Liver (tissue), 9 donors: ENCODE results near the gene R3HDML. TPM values are rescaled to one million over a fixed set of nuclear protein-coding genes. Genes with fewer than 3 reads are reported as not detected.

Experiments
- DNase-seq: peaks from one replicate; pipeline ENCODE4 v3.0.0-alpha.2; 2017; ENCODE audit warnings: low spot score
- H3K27ac ChIP-seq, 2 donors: one replicate each; pipeline ENCODE4 v1.7.0; 2013; ENCODE audit warnings: inconsistent platforms in 2 of 2, low read length in 2 of 2, control low read depth in 1 of 2, low read depth in 1 of 2, mild to moderate bottlenecking in 1 of 2
- H3K27me3 ChIP-seq, 4 donors: one replicate each; pipeline versions ENCODE4 v1.6.1 to v1.7.0; 2013; ENCODE audit warnings: low read length in 3 of 4, inconsistent platforms in 1 of 4, mild to moderate bottlenecking in 1 of 4, moderate library complexity in 1 of 4; ENCODE audit not compliant: control insufficient read depth in 4 of 4, insufficient read depth in 4 of 4
- H3K36me3 ChIP-seq, 4 donors: one replicate each; pipeline versions ENCODE4 v1.6.1 to v1.7.0; 2013; ENCODE audit warnings: low read length in 3 of 4, mild to moderate bottlenecking in 3 of 4, low read depth in 1 of 4, moderate library complexity in 1 of 4; ENCODE audit not compliant: control insufficient read depth in 4 of 4, insufficient read depth in 3 of 4
- H3K4me1 ChIP-seq, 4 donors: one replicate each; pipeline versions ENCODE4 v1.6.1 to v1.7.0; 2013; ENCODE audit warnings: low read length in 3 of 4, mild to moderate bottlenecking in 3 of 4, moderate library complexity in 1 of 4; ENCODE audit not compliant: control insufficient read depth in 4 of 4, insufficient read depth in 4 of 4
- H3K4me3 ChIP-seq, 3 donors: one replicate each; pipeline versions ENCODE4 v1.6.1 to v1.7.0; 2013; ENCODE audit warnings: low read length in 3 of 3, control low read depth in 1 of 3, low read depth in 1 of 3, mild to moderate bottlenecking in 1 of 3
- H3K9ac ChIP-seq, 2 donors: one replicate each; pipeline ENCODE4 v1.7.0; 2013; ENCODE audit warnings: low read length in 2 of 2, mild to moderate bottlenecking in 2 of 2, moderate library complexity in 2 of 2, control low read depth in 1 of 2, low read depth in 1 of 2
- H3K9me3 ChIP-seq, 4 donors: one replicate each; pipeline versions ENCODE4 v1.6.1 to v1.7.0; 2013; ENCODE audit warnings: low read length in 3 of 4; ENCODE audit not compliant: control insufficient read depth in 4 of 4
- EGR1 ChIP-seq, 2 donors: IDR thresholded peaks; 2 replicates each; pipeline ENCODE4 v1.6.1; 2016 to 2018; ENCODE audit warnings: antibody characterized with exemption in 2 of 2, low read depth in 2 of 2
- FOXA1 ChIP-seq: IDR thresholded peaks from 2 replicates; pipeline ENCODE4 v1.6.1; 2016; ENCODE audit warnings: antibody characterized with exemption
- FOXA2 ChIP-seq: IDR thresholded peaks from 2 replicates; pipeline ENCODE4 v1.6.1; 2016; ENCODE audit warnings: antibody characterized with exemption
- GABPA ChIP-seq, 2 donors: IDR thresholded peaks in 1 of 2; conservative IDR thresholded peaks in 1 of 2; 2 replicates each; pipeline ENCODE4 v1.6.1; 2016; ENCODE audit warnings: antibody characterized with exemption in 2 of 2, mild to moderate bottlenecking in 1 of 2, moderate library complexity in 1 of 2
- HNF4A ChIP-seq, 2 donors: conservative IDR thresholded peaks; 2 replicates each; pipeline ENCODE4 v1.6.1; 2016; ENCODE audit warnings: antibody characterized with exemption in 2 of 2, mild to moderate bottlenecking in 2 of 2
- HNF4G ChIP-seq: IDR thresholded peaks from 2 replicates; pipeline ENCODE4 v1.6.1; 2016; ENCODE audit warnings: antibody characterized with exemption
- JUND ChIP-seq, 2 donors: IDR thresholded peaks; 2 replicates each; pipeline ENCODE4 v1.6.1; 2016; ENCODE audit warnings: antibody characterized with exemption in 2 of 2
- NR2F2 ChIP-seq: IDR thresholded peaks from 2 replicates; pipeline ENCODE4 v1.6.1; 2016; ENCODE audit warnings: antibody characterized with exemption
- RAD21 ChIP-seq, 2 donors: IDR thresholded peaks; 2 replicates each; pipeline ENCODE4 v1.6.1; 2016; ENCODE audit warnings: antibody characterized with exemption in 2 of 2, mild to moderate bottlenecking in 2 of 2
- RXRA ChIP-seq, 2 donors: IDR thresholded peaks; 2 replicates each; pipeline ENCODE4 v1.6.1; 2017 to 2018; ENCODE audit warnings: antibody characterized with exemption in 2 of 2, mild to moderate bottlenecking in 1 of 2
- SP1 ChIP-seq: IDR thresholded peaks from 2 replicates; pipeline ENCODE4 v1.6.1; 2018; ENCODE audit warnings: antibody characterized with exemption, mild to moderate bottlenecking
- TAF1 ChIP-seq: conservative IDR thresholded peaks from 2 replicates; pipeline ENCODE4 v1.6.1; 2016; ENCODE audit warnings: antibody characterized with exemption, mild to moderate bottlenecking
- YY1 ChIP-seq: IDR thresholded peaks from 2 replicates; pipeline ENCODE4 v1.6.1; 2016; ENCODE audit warnings: antibody characterized with exemption, mild to moderate bottlenecking
- WGBS: extraction: QIAGEN DNeasy Blood & Tissue Kit; methylation state at CpG from one replicate; pipeline ENCODE4 v1.1.7; 2013; 5-methylcytosine and 5-hydroxymethylcytosine counted together
- polyA plus RNA-seq, 2 donors: library from polyadenylated mRNA; stranded (reverse) in 1 of 2; unstranded in 1 of 2; fragments of 200-250 nt in 1 of 2; fragments of >200 nt in 1 of 2; fragmentation: Nextera tagmentation in 1 of 2; extraction: Ambion mirVana in 1 of 2; gene quantifications; one replicate each; pipeline versions ENCODE4 v1.2.1 to v1.2.3, GENCODE V29; 2013 to 2015
- total RNA-seq, 2 donors: library from RNA; depleted of rRNA; stranded (reverse); fragments of >200 nt; gene quantifications; one replicate each; pipeline ENCODE4 v1.2.3, GENCODE V29; 2014
- TF ChIP-seq, protein P1 (sequence below): IDR thresholded peaks from 2 replicates; pipeline ENCODE4 v1.6.1; 2016; ENCODE audit warnings: antibody characterized with exemption
- TF ChIP-seq, protein P2 (sequence below): IDR thresholded peaks from 2 replicates; pipeline ENCODE4 v1.6.1; 2016; ENCODE audit warnings: antibody characterized with exemption
- TF ChIP-seq, protein P3 (sequence below): fragments of 150-350 bp; IDR thresholded peaks from 2 replicates; pipeline ENCODE4 v1.5.1; 2017; ENCODE audit warnings: improper control_type of control experiment, low read depth, low read length; ENCODE audit not compliant: missing input control
- TF ChIP-seq, protein P4 (sequence below): IDR thresholded peaks from 2 replicates; pipeline ENCODE4 v1.6.1; 2016; ENCODE audit warnings: antibody characterized with exemption, mild to moderate bottlenecking
- donor health status: healthy.
- donor health status: healthy.
- donor health status: healthy.
- donor health status: healthy.
- donor health status: healthy.

The R3HDML gene
- total and polyA plus RNA-seq, 4 donors, result not detected

DNA sequence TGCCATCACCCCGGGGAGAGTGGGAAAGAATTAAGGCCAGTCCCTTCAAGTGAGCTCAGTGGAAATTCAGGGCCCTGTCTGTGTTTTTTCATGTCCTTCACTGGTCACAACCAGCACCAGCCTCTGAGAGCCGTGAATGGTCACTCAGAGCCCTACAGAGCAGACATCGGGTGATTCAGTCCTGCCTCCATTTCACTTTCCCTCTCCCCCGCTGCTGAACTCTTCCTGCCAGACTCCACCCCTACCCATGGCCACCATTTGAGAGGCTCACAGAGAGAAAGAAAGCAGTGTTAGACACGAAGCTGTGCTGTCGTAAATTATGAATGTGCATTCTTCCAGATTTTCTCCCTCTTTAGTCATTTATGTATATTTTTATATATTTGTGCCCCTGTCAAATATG, 5.4 kb downstream of the R3HDML start:
- H3K27me3 ChIP-seq, result peaks cover 0 to 4% (median 0%) of the 10 kb centered on the region in 4 donors
- DNase-seq, result no peak
- 80% methylated on average over 6 of the region's 6 CpGs for WGBS
- H3K4me1 ChIP-seq, result no peaks in the 10 kb centered on the region
- no peak overlapping the region for H3K27ac ChIP-seq
- H3K36me3 ChIP-seq, result no peaks in the 10 kb centered on the region
- TF ChIP-seq, protein P1, sequence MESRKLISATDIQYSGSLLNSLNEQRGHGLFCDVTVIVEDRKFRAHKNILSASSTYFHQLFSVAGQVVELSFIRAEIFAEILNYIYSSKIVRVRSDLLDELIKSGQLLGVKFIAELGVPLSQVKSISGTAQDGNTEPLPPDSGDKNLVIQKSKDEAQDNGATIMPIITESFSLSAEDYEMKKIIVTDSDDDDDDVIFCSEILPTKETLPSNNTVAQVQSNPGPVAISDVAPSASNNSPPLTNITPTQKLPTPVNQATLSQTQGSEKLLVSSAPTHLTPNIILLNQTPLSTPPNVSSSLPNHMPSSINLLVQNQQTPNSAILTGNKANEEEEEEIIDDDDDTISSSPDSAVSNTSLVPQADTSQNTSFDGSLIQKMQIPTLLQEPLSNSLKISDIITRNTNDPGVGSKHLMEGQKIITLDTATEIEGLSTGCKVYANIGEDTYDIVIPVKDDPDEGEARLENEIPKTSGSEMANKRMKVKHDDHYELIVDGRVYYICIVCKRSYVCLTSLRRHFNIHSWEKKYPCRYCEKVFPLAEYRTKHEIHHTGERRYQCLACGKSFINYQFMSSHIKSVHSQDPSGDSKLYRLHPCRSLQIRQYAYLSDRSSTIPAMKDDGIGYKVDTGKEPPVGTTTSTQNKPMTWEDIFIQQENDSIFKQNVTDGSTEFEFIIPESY, result no peak
- TF ChIP-seq HNF4A (conservative IDR thresholded peaks at IDR 0.05) (no peak), JUND (IDR thresholded peaks at IDR 0.05) (no peak), YY1 (no peak), HNF4G (no peak), TAF1 (no peak), EGR1 (IDR thresholded peaks at IDR 0.05; ENCODE audit: low read depth in 2 of 2) (no peak), NR2F2 (no peak), GABPA (IDR thresholded peaks at IDR 0.05 in 1 of 2, conservative IDR thresholded peaks at IDR 0.05 in 1 of 2) (no peak), RXRA (IDR thresholded peaks at IDR 0.05) (no peak)
- TF ChIP-seq, protein P2, sequence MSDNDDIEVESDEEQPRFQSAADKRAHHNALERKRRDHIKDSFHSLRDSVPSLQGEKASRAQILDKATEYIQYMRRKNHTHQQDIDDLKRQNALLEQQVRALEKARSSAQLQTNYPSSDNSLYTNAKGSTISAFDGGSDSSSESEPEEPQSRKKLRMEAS, result no peak
- TF ChIP-seq, protein P3, sequence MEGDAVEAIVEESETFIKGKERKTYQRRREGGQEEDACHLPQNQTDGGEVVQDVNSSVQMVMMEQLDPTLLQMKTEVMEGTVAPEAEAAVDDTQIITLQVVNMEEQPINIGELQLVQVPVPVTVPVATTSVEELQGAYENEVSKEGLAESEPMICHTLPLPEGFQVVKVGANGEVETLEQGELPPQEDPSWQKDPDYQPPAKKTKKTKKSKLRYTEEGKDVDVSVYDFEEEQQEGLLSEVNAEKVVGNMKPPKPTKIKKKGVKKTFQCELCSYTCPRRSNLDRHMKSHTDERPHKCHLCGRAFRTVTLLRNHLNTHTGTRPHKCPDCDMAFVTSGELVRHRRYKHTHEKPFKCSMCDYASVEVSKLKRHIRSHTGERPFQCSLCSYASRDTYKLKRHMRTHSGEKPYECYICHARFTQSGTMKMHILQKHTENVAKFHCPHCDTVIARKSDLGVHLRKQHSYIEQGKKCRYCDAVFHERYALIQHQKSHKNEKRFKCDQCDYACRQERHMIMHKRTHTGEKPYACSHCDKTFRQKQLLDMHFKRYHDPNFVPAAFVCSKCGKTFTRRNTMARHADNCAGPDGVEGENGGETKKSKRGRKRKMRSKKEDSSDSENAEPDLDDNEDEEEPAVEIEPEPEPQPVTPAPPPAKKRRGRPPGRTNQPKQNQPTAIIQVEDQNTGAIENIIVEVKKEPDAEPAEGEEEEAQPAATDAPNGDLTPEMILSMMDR, result no peak
- TF ChIP-seq, protein P4, sequence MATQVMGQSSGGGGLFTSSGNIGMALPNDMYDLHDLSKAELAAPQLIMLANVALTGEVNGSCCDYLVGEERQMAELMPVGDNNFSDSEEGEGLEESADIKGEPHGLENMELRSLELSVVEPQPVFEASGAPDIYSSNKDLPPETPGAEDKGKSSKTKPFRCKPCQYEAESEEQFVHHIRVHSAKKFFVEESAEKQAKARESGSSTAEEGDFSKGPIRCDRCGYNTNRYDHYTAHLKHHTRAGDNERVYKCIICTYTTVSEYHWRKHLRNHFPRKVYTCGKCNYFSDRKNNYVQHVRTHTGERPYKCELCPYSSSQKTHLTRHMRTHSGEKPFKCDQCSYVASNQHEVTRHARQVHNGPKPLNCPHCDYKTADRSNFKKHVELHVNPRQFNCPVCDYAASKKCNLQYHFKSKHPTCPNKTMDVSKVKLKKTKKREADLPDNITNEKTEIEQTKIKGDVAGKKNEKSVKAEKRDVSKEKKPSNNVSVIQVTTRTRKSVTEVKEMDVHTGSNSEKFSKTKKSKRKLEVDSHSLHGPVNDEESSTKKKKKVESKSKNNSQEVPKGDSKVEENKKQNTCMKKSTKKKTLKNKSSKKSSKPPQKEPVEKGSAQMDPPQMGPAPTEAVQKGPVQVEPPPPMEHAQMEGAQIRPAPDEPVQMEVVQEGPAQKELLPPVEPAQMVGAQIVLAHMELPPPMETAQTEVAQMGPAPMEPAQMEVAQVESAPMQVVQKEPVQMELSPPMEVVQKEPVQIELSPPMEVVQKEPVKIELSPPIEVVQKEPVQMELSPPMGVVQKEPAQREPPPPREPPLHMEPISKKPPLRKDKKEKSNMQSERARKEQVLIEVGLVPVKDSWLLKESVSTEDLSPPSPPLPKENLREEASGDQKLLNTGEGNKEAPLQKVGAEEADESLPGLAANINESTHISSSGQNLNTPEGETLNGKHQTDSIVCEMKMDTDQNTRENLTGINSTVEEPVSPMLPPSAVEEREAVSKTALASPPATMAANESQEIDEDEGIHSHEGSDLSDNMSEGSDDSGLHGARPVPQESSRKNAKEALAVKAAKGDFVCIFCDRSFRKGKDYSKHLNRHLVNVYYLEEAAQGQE, result no peak
- H3K4me3 ChIP-seq, result no peak overlapping the region
- no peak overlapping the region for H3K9ac ChIP-seq
- no peaks in the 10 kb centered on the region for H3K9me3 ChIP-seq

DNA sequence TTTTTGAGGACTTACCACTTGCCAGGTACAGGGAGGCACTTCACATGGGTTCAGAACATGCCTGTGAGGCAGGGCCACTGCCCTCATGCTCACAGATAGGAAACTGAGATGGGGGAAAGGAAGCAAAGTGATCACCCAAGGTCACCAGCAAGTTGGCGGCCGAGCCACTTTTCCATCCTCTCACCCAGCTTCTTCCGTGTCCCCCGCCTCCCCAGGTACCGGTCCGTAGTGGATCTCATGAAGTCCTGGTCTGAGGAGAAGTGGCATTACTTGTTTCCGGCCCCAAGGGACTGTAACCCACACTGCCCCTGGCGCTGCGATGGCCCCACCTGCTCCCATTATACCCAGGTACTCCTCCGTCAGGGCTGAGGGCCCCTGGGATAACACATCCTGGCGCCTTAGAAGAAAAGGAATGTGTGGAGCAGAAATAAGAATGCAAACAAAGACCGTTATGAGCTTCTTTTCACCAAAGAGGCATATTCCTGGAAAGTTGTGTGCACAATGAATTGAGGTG, 6.4 kb downstream of the R3HDML start:
- Histone ChIP-seq H3K4me3 (no peak overlapping the region), H3K27ac (no peak overlapping the region), H3K36me3 (no peaks in the 10 kb centered on the region), H3K27me3 (no peaks in the 10 kb centered on the region), H3K4me1 (no peaks in the 10 kb centered on the region), H3K9ac (no peak overlapping the region), H3K9me3 (no peaks in the 10 kb centered on the region)
- DNase-seq, result no peak
- WGBS, result 88% methylated on average over 12 of the region's 12 CpGs
- TF ChIP-seq NR2F2 (no peak), HNF4G (no peak), JUND (IDR thresholded peaks at IDR 0.05) (no peak), FOXA1 (no peak), RXRA (IDR thresholded peaks at IDR 0.05) (no peak), RAD21 (IDR thresholded peaks at IDR 0.05) (no peak), FOXA2 (no peak), YY1 (no peak), GABPA (IDR thresholded peaks at IDR 0.05 in 1 of 2, conservative IDR thresholded peaks at IDR 0.05 in 1 of 2) (no peak), EGR1 (IDR thresholded peaks at IDR 0.05; ENCODE audit: low read depth in 2 of 2) (no peak), HNF4A (conservative IDR thresholded peaks at IDR 0.05) (no peak), SP1 (no peak)
- TF ChIP-seq, protein P1, result no peak
- TF ChIP-seq, protein P2, result no peak
- TF ChIP-seq, protein P4, result no peak
